Thoracic aorta (tissue), 2 donors: ENCODE measurements around the gene CSH1. TPM values are rescaled to one million over a fixed set of nuclear protein-coding genes. Genes with fewer than 3 reads are reported as not detected.
A peak's percentile ranks its signal among the peaks of the same experiment; 100 is the strongest.

Source experiments
- ATAC-seq: fragments of 150-250 bp; one replicate; pipeline ENCODE4 v1.8.0; 2017; ENCODE audit warnings: low read depth; ENCODE audit not compliant: insufficient number of reproducible peaks, low FRiP score
- DNase-seq: peaks from one replicate; pipeline ENCODE4 v3.0.0-alpha.2; 2020; ENCODE audit warnings: low spot score
- H3K27ac ChIP-seq, 2 donors: fragments of 200-600 bp; sonication (generic); 1 replicate in 1 of 2; 2 replicates in 1 of 2; pipeline ENCODE4 v1.5.1; 2016; ENCODE audit warnings: mild to moderate bottlenecking in 2 of 2, moderate library complexity in 2 of 2
- H3K27me3 ChIP-seq: fragments of 200-600 bp; sonication (generic); replicated peaks from 2 replicates; pipeline ENCODE4 v1.6.0; 2016; ENCODE audit warnings: mild to moderate bottlenecking; ENCODE audit not compliant: insufficient read depth
- H3K36me3 ChIP-seq: fragments of 200-600 bp; sonication (generic); one replicate; pipeline ENCODE4 v1.5.1; 2016
- H3K4me1 ChIP-seq, 2 donors: fragments of 200-600 bp; sonication (generic); 1 replicate in 1 of 2; 2 replicates in 1 of 2; pipeline versions ENCODE4 v1.5.1 to v1.6.0; 2016; ENCODE audit warnings: low read depth in 2 of 2, mild to moderate bottlenecking in 1 of 2; ENCODE audit not compliant: control insufficient read depth in 1 of 2
- H3K4me3 ChIP-seq: fragments of 200-600 bp; sonication (generic); 2 replicates; pipeline ENCODE4 v1.5.1; 2016; ENCODE audit warnings: mild to moderate bottlenecking
- H3K9me3 ChIP-seq: fragments of 200-600 bp; sonication (generic); 2 replicates; pipeline ENCODE4 v1.5.1; 2016
- CTCF ChIP-seq: fragments of 200-600 bp; sonication (generic); IDR thresholded peaks from one replicate; pipeline ENCODE4 v1.5.1; 2019; ENCODE audit warnings: antibody characterized with exemption
- total RNA-seq, 2 donors: library from RNA; depleted of rRNA; stranded (reverse); fragments of >200 nt; gene quantifications; one replicate each; pipeline versions ENCODE4 v1.1.0 to v1.2.3, GENCODE V29; 2016

CSH1 gene
- total RNA-seq, 2 donors from 2014 or later = not detected

GRCh38 chr17:63931981-63932561 lies 35.7 kb upstream of the CSH1 start, which contains the start of gene CD79B:
Gene CD79B (minus strand): TSS chr17:63932331. CDS start chr17:63932261, 70 bp downstream.
- no peaks in the 10 kb centered on the region for H3K9me3 ChIP-seq
- no peak within 1 kb of the TSS for H3K27ac ChIP-seq
- H3K36me3 ChIP-seq = no peaks in the 10 kb centered on the region
- no peaks in the 10 kb centered on the region for H3K4me1 ChIP-seq
- ATAC-seq = peak; percentile 17
- H3K27me3 ChIP-seq = no peaks in the 10 kb centered on the region
- H3K4me3 ChIP-seq = peak within 1 kb of the TSS; percentile 28
- no peak for DNase-seq
- TF ChIP-seq CTCF = no peak

- ATAC-seq (no peak), DNase-seq (no peak)
- Histone ChIP-seq H3K4me3 (peak overlapping the region; percentile 28), H3K27me3 (no peaks in the 10 kb centered on the region), H3K4me1 (no peaks in the 10 kb centered on the region), H3K9me3 (no peaks in the 10 kb centered on the region), H3K27ac (no peak overlapping the region), H3K36me3 (no peaks in the 10 kb centered on the region)
- no peak for TF ChIP-seq CTCF
Measured at GRCh38 chr17:63930951-63931575, 34.7 kb upstream of the CSH1 start.

DNA sequence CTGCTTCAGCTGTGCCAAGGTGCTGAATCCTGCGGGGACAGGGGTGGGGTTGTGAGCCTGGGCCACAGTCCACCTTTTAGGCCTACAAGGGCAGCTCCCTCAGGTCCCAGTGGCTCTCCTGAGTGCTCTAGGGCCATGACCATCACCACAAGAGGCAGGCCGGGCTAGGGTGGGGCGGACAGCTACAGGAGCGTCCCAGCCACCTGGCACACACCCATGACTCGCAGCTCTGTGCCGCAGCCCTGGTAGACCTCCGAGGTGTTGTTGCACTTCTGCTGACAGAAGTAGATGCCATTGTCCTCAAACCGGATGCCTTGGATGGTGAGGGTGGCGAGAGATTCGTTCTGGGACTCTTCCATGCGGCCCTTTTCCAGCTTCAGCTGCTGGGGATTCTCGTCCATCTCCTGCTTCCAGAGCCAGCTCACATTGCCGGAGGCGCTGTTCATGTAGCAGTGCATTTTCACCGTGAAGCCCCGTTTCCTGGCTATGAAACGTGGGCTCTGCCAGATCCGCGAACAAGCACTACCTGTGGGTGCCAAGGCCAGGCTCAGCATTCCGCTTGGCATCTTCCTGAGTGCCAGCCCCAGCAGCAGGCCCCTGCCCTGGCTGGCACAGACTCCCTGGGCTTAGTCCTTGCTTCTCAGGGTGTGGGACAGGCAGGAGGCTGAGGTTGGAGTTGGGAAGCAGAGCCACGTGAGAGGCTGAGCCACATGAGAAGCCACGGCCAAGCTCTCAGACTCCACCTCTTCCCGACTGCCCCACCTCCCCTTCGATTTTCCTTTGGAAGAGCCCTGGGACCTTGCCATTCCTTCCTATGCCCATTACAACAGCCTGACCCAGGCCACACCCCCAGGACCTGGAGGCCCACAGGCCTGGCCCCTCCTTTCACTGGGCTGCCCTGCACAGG lies 33.7 kb upstream of the CSH1 start:
- H3K9me3 ChIP-seq = no peaks in the 10 kb centered on the region
- no peaks in the 10 kb centered on the region for H3K36me3 ChIP-seq
- DNase-seq = no peak
- H3K27ac ChIP-seq = no peak overlapping the region
- no peaks in the 10 kb centered on the region for H3K4me1 ChIP-seq
- H3K4me3 ChIP-seq = no peak overlapping the region
- TF ChIP-seq CTCF = no peak
- no peaks in the 10 kb centered on the region for H3K27me3 ChIP-seq
- no peak for ATAC-seq

DNA sequence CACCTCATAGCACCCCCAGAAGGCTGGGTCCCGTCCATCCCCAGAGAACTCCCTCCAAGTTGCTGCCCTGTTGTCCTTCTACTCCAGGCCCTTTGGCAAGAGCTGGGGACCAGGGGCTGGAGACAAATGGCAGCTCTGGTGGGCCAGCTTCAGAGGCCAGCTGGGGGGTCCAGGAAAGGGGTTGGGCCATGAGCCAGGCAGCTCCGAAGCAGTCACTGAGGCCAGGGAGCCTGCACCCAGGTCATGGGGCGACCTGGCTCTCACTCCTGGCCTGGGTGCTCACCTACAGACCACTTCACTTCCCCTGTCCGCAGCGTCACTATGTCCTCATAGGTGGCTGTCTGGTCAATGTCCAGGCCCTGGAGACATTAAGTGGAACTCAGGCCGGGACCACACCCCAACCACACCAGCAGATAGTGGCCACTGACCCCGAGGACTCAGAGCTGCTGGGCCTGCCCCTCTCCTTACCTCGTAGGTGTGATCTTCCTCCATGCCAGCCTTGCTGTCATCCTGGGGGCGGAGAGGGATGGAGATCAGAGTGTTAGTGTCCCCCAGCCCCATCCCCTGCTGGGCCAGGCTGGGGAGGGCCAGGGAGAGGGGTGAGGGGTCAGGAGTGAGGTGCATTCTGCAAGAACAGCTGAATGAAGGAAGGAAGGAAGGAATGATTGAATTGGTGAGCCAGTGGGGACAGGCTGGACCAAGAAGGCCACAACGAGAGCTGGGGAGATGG lies 32.8 kb upstream of the CSH1 start:
- Histone ChIP-seq H3K4me3 (no peak overlapping the region), H3K27me3 (no peaks in the 10 kb centered on the region), H3K9me3 (no peaks in the 10 kb centered on the region), H3K27ac (no peak overlapping the region), H3K36me3 (no peaks in the 10 kb centered on the region), H3K4me1 (no peaks in the 10 kb centered on the region)
- ATAC-seq (no peak), DNase-seq (no peak)
- TF ChIP-seq CTCF = no peak
